Stimulated activated CD4-positive, alpha-beta T cell treated with anti-CD3 and anti-CD28 coated beads, Interleukin-15, amount 100 ng/mL, for 48 hours (primary cell): ENCODE measurements around the gene SORCS3.

Experiments used
- DNase-seq, 2 donors: peaks; one replicate each; pipeline ENCODE4 v3.0.0-alpha.2; 2020; ENCODE audit warnings: low read depth in 2 of 2

SORCS3 gene

DNA sequence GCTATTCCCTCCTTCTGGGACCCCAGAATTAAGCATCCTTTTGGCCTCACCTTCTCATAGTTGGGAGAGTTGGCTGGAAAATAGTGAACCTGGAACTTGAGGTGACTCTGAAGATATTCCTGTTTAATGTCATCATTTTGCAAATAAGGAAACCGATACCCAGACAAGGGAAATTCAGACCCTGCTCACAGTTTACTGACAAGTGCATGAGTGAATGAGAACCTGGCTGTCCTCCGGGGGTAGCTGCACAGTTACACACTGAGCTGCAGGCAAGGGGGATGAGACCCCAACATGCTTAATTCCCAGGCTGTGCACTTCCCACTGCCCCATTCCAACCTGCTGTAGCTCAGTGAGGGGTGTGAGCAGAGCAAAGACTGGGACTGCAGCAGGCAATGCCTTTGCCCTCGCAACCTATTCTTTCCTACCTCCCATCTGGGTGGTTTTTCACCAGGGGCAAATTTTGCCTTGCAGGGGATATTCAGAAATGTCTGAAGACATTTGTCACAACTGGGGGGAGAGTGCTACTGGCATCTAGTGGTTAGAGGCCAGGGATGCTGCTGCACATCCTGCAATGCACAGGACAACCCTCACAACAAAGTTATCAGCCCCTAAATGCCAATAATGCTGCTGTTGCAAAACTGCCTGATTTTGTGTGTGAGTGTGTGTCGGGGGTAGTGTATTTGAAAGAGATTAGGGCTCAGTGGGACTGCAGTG, 136.2 kb downstream of the SORCS3 start:
- no peak for DNase-seq

DNA sequence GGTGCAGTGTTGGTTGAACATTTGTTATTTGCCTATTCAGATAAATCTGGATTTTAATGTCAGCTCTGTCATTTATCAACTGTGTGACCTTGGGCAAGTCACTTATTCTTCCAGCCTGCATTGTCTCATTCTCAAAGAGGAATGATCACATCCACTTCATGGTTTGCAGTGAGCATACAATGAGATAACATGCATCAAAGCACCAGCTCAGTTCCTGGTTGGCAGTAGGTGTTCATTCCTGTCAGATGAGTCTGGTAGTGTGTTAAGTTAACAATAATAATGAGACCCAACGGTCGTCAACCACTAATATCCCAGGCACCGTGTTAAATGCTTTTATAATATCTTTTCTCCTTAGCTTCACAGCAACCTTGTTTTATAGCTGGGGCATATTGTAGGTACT, 137.3 kb downstream of the SORCS3 start:
- DNase-seq = no peak

DNA sequence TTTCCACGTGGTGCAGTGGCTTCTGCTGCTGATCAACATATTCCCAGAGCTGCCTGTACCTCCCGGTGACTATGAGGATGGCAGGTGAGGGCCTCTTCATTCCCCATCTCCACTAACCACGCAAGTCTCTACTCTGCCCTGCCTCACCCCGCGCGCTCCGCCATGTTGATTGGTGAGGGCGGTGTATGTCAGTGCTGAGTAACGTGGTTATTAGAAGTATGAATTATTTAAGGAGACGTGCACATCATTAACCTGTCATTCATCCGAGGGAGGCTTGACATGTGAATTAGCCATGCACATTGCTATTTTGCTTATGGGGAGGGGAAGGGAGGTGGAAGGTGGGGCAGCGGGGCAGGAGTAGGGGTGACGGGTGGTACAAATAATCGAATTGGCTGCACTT, 138.6 kb downstream of the SORCS3 start:
- no peak for DNase-seq

DNA sequence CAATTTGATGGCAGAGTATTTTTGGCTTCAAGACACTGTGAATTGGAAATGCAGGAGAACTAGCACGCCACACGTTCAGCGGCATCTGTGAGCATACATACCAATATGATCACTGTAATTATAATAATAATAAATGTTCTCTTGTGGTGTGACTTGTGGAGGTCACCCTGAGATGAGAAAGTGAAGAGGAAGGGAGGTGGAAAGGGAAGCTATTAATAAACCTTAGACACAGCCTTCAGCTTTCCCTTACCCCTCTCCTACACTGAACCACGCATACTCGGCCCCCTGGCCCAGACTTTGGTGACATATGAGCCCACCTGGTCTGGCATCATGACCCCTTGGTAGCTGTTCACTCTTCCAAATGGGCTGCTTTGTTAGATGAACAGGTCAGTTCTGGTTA, 139.1 kb downstream of the SORCS3 start:
- no peak for DNase-seq

DNA sequence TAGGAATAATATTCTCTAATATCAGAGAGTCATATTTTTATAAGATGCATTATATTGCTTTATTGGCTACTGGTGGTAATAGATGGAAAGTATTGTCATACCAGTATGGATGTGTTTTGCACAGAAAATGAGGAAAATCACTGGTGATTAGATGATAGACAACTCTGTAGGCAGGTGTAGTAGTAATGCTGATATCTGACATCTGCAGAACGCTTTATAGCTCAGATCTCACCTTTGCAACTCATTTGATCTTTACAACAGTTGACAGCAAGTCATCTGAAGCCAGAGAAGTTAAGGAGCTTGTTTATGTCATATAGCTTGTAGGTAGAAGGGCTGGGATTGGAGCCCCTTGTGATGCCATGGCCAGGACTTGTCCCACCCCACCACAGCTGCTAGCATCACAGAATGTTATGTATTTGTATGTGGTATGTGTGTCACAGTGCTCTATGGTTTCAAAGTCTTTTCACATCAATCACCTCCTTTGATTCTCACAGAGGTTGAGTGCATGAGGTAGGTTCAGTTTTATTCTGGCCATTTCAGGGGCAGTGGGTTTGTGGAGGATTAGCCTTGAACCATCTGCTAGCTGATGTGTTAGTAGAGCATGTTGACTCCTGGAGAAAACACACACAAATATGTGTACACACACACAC, 140.0 kb downstream of the SORCS3 start:
- DNase-seq = no peak

DNA sequence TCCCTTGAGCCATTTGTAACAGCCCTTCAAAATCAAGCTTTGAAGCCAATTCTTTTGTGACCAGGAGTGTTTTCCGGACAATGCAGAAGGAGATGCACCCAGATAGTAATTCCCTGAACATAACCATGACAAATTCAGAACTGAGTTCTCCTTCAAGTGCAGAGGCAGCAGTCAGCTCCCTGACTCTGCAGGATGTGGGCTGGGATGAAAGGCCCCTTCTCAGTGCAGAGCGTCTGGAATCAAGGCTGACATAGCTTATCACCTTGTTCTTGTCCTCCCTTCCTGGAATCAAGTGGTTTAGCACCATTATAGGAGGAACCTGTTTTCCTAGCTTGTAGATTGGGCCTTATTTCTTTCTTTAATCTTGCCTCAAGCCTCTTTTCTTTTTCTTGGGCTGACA, 143.4 kb downstream of the SORCS3 start:
- DNase-seq = no peak

DNA sequence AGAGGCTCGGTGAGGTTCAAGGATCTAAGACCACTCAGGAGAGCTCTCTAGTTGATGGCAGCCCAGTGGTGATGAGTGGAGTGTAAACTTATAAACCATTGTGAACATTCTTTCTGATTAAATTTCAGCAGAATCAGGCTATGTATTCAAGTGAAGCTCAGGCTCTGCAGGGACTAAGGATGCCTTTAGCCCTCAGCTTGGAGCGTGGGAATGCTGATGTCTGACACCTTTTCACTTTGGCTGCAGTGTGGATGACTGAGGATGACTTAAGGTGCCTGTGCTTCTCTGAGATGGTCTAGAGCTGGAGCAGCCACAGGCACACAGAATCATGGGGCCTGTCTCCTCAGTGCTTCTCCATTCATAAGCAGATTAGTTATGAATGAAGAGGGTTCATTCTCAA, 150.4 kb downstream of the SORCS3 start:
- no peak for DNase-seq

DNA sequence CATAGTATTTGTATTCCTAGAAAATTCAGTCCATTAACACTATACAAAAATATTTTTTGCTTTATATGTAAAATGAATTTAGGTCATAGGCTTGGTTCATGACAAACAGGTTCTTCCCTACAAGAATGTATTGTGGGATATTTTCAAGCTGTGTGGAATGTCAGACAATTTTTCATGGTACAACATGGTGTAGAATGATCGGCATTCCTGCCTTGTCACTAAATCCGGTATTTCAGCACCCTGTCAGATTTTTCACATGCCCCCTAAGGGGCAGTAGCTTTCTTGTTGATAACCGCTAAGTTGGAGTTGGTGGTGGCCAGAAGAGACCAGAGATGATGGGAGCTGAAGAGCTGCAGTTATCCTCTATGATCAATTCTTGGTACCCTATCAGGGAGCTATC, 154.3 kb downstream of the SORCS3 start:
- DNase-seq = no peak

DNA sequence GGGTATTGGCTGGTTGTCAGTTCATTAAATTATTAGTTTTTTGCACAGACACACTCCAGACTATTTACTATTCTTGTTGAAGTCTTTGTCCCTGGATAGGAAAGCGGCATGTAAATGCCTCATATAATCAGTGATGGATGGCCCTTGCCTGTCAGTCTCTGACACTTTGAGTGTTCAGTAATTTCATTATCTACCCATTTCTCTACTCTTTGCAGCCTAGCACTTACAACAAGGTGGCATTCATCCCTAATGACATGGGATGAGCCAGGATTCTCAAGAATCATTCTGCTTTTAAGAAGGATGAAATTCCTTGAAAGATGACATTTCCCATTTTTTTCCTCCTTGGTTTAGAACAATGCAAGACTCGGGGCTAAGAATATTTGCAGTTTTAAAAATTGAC, 155.7 kb downstream of the SORCS3 start:
- no peak for DNase-seq

DNA sequence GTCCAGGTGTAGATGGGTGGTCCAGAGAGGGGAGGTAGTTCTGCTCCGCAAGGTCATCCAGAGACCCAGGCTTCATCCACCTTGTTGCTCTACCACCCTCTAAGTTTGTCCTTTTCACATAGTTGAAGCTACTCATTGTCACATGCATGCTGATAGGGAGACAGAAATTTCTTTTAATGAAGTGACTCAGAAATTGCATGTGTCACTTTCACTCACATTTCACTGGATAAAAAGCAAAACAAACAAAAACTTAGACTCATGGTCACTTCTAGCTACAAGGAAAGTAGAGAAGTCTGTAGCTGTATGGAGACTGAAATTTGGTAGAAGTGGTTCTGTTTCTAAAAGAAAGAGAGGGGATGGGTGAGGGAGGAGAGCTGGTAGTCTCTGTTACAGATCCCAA, 161.9 kb downstream of the SORCS3 start:
- DNase-seq = no peak

DNA sequence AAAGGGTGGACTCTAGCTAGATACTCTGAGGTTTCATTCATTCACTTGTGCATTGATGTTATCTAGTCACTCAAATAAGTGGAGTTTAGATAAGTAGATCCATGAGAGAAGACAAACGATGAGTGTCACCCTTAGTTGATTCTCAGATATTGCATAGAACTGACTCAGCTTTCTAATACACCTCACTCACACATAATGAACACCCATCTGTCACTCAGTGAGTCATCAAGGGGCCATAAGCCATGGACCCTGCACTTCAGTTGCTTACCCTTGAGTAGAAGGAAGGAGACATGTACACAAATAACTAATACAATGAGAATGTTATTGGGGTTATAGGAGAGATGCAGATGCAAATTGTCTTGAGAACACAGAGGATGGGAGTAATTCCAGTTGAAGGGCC, 163.8 kb downstream of the SORCS3 start:
- no peak for DNase-seq

DNA sequence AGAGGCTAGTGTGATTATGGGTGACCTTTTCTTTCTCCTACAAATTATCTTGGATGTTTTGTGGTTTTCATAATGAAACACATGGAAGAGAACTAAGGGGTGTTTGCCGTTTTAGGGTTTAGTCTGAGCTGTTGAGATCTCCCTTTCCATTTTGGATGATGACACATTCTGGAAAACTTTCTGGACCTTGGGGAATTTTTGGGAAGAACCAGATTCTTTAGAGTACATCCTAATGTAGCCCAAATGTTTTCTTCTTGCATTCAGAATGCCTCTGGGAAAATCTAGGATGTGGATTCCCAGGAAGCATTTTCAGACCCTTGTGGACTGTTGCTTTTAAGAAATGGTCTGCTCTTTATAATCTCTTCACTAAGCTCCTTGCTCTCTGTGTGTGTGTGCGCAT, 165.7 kb downstream of the SORCS3 start:
- DNase-seq = no peak

DNA sequence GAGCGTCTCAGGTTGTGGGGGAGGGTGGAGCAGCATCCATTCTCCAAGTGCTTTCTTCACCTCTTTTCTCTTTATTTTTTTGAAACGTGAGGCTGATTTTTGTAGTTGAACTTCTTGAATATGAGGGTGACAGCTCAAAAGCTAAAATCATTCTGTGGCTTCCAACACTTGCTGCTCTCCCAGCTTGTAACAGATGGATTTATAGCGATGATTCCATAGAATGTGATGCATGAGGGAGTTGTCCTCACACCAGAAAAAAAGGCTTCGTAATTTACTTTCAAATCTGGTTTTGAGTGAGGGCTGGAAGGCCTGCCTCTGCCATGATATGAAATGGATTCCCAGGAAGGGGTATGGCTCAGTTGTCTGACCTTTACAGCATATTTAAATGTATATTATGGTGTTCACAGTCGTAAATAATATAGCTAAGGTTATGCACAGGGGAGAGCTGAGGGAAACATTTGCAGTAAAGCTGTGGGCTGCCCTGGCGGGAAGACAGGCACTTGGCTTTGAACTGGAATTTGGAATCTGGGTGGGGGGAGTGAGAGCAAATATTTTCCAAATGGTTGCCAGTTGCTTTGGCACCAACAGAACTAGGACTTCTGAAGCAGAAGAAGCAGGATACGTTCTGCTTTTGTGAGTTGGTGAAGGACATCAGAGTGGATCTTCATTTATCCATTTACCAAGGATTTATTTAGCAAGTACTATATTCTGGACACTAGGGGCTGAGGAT, 166.7 kb downstream of the SORCS3 start:
- DNase-seq = no peak

DNA sequence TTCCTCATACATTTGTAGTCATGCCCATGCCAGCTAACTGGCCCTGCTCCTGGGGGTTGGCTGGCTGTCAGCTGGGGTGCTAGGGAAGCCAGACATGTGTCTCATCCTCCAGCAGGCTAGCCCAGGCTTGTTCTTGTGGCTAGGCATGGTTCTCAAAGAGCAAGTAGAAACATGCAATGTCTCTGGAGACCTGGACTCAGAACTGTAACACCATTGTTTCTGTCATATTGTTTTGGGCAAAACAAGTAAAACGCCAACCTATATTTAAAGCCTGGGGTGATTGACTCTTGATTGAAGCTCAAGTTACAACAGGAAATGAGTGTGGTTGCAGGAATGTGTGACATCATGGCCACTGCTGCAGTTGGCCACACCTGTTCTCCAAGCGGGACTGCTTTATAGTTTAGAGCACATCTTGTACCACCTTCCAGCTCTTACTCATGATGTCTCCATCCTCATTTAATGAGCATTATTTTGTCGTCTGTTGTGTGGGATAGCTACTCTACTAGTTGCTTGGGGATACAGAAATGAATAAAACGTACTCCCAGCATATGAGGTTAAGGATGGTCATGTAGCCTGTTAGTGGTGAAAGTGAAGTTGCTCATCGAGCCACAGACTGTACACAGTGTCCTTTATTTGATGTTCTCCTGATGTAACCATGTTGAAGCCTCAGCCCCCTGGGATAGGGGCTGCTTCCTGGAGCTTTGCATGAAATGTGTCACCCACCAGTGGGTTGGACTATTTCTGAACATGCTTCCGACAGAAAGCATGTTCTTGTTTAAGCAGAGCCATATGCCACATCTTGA, 168.4 kb downstream of the SORCS3 start:
- DNase-seq = no peak

DNA sequence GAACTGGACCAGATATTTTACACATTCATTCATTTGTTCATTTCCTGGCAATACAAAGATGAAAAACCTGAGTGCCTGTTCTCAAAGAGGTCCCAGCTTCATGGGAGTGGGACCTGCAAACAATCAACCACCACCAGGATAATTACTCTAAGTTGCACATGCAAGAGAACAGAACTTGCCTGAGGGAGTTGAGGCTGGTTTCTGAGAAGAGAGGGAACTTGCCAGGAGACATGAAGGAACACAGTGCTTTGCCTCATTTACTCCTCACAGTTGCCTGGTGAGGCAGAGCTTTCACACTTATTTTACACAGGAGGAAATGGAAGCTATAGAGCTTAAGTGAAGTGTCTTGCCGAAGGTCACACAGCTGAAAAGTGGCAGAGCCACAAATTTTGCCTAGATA, 170.1 kb downstream of the SORCS3 start:
- DNase-seq = no peak

DNA sequence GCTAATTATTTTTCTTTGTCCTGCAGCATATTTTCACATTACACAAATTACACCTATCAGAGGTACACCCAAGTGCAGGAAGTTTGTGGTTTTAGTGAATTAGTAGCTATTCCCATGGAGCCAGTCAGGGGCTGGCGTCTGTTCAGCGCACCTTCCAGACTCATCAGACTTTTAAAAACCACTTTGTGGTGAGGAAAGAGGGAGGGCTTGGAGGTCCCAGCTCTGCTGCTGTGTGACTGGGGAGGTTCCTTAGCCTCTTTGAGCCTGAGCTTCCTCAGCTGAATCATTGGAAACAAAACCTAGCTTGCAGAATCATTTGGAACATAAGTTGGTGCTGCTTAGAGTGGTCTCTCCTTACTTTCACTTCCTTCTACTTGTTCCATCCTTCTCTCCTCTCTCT, 175.4 kb downstream of the SORCS3 start:
- no peak for DNase-seq

DNA sequence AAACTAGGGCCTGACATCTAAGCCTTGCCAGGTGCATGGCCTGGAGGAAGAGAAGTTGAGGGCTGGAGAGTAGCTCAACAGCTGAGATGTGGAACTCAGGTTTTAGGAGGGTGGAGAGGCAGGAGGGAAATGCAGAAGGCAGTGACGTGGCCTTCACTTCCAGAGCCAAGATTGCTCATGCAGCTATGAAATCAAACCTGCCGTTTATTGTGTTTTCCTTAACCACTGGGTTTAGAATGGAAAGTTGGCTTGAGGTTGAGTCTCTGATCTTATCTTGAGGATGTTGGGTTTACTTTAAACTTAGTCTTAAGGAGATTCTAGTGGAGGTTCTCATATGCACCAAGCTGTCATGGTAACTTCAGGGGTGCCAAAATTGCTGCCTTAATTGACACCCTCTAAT, 178.6 kb downstream of the SORCS3 start:
- no peak for DNase-seq

DNA sequence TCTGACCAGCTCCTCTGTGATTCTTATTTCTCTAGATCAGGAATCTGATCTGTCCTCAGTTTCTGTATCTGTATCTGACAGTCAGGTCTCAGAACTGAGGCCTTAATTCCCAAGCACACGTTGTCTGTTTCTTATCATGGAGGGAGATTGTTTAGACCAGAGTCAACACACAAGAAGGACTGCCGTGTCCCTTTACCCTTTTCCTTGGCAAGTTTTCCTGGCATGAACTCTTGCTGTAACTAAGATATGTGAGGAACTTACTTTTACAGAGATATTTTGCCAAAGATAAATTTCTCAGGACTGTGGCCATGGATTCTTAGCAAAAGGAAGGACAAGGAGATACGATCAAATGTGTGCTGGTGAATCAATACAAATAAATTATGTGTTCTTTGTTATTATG, 181.0 kb downstream of the SORCS3 start:
- DNase-seq = no peak

DNA sequence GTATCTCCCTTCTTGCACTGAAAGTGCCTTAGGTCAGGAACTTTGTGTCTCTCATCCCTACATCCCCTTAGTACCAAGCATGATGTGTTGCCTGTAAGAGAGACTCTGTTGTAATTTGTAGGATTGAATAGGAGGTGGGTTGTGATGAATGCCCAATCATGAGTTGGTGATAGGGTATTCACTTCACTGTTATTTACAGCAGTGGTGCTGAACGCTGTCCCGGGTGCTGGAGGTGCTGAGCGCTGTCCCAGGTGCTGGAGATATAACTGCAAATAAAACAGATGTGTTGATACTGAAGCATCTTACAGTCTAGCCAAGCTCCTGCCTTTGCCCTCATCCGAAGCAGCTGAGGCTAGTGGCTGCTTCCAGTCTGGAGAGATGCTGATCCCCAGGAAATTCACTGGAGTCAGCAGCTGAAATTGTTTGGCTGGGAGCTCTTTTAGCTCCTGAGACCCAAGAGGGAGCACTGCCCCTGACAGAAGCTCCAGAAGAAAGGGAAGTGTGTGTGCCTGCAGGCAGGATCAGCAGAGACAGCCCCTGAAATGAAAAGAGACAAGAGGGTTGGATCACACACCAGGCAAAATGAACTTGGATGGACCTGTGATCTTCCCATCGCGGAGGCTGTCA, 183.4 kb downstream of the SORCS3 start:
- DNase-seq = no peak

DNA sequence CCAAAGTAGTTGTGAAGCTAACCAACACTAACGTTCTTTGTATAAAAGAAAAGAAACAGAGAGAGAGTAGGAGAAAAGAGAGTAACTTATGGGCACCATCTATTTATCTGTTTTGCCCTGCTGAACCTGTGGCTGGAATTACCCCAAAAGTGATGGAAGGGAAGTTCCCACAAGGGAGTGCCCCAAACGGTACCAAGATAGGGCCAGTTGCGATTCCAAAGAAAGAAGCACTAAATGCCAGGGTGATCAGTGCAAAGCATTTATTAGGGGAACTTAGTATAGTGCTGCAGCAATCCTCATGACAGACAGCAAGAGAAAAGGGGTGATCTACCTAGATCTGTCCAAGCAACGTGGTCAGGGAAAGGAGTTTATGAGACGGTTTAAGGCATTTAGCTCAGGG, 190.2 kb downstream of the SORCS3 start:
- DNase-seq = no peak

DNA sequence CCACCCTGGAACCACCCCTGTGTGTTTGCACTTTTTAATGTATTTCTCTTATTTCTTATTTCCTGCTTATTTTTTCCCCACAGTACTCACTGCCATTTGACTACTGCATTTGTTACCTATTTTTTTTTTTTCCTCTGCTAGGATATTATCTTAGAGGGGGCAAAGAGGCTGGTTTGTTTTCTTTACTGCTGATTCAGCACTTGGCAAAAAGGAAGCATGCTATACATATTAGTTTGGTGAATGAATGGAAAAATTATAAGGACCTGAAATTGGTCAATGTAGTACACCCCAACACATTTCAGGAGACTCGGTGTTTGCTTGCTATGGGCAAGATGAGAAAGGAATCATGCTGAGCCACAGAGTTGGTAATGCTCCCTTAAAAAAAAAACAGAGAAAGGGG, 193.5 kb downstream of the SORCS3 start:
- DNase-seq = no peak

DNA sequence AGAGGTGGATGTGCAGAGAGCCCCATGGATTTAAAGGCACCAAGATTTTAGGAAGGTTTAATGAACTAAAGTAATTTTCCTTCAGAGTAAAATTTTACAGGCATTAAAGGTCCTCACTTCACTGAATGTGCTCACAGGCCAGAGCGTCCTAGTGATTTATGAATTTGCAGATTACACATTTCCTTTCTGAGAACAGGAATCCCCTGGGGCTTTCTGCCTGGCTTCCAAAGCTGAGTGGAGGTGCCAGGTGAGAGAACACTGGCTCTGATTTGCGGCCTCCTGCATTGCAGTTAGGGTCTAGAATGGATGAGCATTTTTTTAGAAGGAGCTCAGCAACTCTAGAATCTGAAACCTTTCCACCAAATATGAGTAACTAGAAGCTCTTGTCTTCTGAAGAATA, 194.3 kb downstream of the SORCS3 start:
- DNase-seq = no peak
